WTC11 (cell line): Measurements from ENCODE around the gene CFAP119.

Source experiments
- ATF6 ChIP-seq: sonication (generic); formaldehyde crosslinking; IDR thresholded peaks from 2 replicates; pipeline ENCODE4 v1.8.1; 2023; ENCODE audit warnings: mild to moderate bottlenecking, missing genetic modification reagents
- CREM ChIP-seq: sonication (generic); formaldehyde crosslinking; IDR thresholded peaks from 2 replicates; pipeline ENCODE4 v1.8.1; 2022; ENCODE audit warnings: mild to moderate bottlenecking, missing genetic modification reagents, moderate library complexity
- CTCF ChIP-seq: fragments of 200-600 bp; IDR thresholded peaks from 2 replicates; pipeline ENCODE4 v1.8.0; 2022; ENCODE audit warnings: antibody characterized with exemption
- ELF4 ChIP-seq: sonication (generic); formaldehyde crosslinking; IDR thresholded peaks from 2 replicates; pipeline ENCODE4 v1.8.1; 2022; ENCODE audit warnings: low read depth, mild to moderate bottlenecking, moderate library complexity, missing genetic modification reagents
- FOXK1 ChIP-seq: sonication (generic); formaldehyde crosslinking; IDR thresholded peaks from 2 replicates; pipeline ENCODE4 v1.8.0; 2022; ENCODE audit warnings: mild to moderate bottlenecking, moderate library complexity, missing genetic modification reagents
- STAT6 ChIP-seq: sonication (generic); formaldehyde crosslinking; conservative IDR thresholded peaks from 2 replicates; pipeline ENCODE4 v1.8.1; 2023; ENCODE audit warnings: mild to moderate bottlenecking, low read depth, missing genetic modification reagents, moderate library complexity
- TP53 ChIP-seq: sonication (generic); formaldehyde crosslinking; IDR thresholded peaks from 2 replicates; pipeline ENCODE4 v1.8.1; 2023; ENCODE audit warnings: mild to moderate bottlenecking, missing genetic modification reagents
- ZNF121 ChIP-seq: sonication (generic); formaldehyde crosslinking; IDR thresholded peaks from 2 replicates; pipeline ENCODE4 v1.8.0; 2023; ENCODE audit warnings: missing genetic modification reagents

GRCh38 chr16:30782486-30783279, 20.8 kb upstream of the CFAP119 start:
- TF ChIP-seq ZNF121 (no peak), ELF4 (CRISPR knock-in tag) (no peak), CTCF (no peak), STAT6 (CRISPR knock-in tag) (no peak), CREM (CRISPR knock-in tag) (no peak), FOXK1 (CRISPR knock-in tag) (no peak), ATF6 (CRISPR knock-in tag) (no peak), TP53 (no peak)
